CD1c-positive myeloid dendritic cell (primary cell): ENCODE data around the gene RELN.
"Not testable (repeated sequence)": the region's sequence is repeated elsewhere in the genome, so short reads cannot be mapped to it uniquely, and the experiment has no call there.

Experiments
- DNase-seq: peaks from one replicate; pipeline ENCODE4 v3.0.0-alpha.2; 2016; ENCODE audit errors: extremely low spot score

The RELN gene

DNA sequence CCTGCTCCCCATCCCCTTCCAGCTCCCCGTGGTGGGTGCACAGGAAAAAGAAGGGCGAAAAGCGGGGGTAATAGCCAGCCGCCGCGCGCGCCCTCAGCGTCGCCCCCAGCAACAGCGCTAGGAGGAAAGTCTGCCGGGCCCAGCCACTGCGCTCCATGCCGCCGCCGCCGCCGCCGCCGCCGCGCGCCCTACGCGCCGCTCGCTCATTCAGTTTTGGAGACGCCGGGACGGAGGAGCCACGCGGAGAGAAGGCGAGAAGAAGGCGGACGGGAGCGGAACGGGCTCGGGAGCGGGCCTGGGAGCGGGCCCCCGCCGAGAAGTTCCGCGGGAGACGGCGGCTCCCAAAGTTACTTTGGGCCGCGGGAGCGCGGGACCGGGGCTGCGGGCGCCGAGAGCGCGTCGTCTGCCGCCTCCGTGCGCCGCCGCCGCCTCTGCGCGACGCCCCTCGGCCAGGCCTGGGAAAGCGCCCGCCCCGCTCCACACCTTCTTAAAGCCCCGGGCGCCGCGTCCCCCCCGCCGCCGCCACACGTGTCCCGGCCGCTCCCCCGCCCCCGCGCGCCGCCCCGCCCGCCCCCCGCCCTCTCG is at the start of gene RELN:
Gene RELN, minus strand, starts transcription at position 459 of the 585 bp plus-strand sequence. Its CDS starts 302 bp downstream, at position 157.
- no peak for DNase-seq

GRCh38 chr7:104038136-104038535 is 48.7 kb upstream of the RELN start:
- DNase-seq: no peak

DNA sequence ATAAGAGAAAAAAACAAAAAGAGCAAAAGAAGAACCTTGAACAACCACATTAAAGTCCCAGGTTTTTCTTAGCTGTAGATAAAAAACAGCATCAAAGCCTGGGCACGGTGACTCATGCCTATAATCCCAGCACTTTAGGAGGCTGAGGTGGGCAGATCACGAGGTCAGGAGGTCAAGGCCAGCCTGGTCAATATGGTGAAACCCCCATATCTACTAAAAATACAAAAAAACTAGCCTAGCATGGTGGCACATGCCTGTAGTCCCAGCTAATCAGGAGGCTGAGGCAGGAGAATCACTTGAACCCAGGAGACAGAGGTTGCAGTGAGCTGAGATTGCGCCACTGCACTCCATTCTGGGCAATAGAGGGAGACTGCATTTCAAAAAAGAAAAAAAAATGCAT is 47.4 kb upstream of the RELN start:
- DNase-seq: not testable (repeated sequence)

GRCh38 chr7:104035351-104035750 is 45.9 kb upstream of the RELN start:
- DNase-seq: no peak

GRCh38 chr7:104034679-104035078 is 45.2 kb upstream of the RELN start:
- DNase-seq: no peak

DNA sequence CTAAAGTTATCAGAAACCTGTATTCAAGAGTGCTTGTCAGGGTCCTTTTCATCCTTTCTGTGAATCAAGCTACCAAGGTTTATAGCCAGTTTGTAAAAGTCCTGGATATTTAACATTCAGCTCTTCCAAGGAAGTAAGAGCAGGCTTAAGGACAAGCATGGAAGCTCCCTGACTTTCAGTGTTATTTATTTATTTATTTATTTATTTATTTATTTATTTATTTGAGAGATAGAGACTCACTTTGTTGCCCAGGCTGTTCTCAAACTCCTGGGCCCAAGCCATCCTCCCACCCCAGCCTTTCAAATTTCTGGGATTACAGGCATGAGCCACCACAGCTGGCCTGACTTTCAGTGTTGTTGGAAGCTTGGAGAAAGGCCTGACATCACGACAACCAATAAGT is 44.4 kb upstream of the RELN start:
- DNase-seq: no peak

- no peak for DNase-seq
Observed at GRCh38 chr7:104032486-104032885, 43.0 kb upstream of the RELN start.

GRCh38 chr7:104029765-104030164 is 40.3 kb upstream of the RELN start:
- DNase-seq: no peak

GRCh38 chr7:104024632-104025031 is 35.2 kb upstream of the RELN start:
- DNase-seq: no peak

- DNase-seq: no peak
Observed at GRCh38 chr7:104023100-104023499, 33.6 kb upstream of the RELN start.

DNA sequence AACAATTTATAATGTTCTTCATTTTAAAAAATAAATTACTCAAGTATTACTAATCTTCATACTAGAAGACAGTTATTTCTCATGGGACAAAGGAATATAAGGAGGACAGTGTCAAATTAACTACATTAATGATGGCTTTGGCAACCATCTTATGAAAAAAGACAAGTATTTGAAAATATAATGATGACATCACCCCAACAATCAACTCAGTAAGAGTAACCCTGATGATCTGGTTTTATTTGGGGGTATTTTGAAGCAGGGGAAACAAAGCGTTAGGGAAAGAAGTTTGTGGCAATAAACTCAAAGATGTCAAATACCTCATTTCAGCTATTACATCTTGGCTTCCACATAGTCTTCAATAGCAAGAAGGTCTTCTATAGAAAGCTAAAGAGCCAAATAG is 29.0 kb upstream of the RELN start:
- DNase-seq: no peak

GRCh38 chr7:104017001-104017400 is 27.5 kb upstream of the RELN start:
- DNase-seq: no peak

GRCh38 chr7:104012835-104013234 is 23.4 kb upstream of the RELN start:
- DNase-seq: no peak

- no peak for DNase-seq
Observed at GRCh38 chr7:104011829-104012228, 22.4 kb upstream of the RELN start.

GRCh38 chr7:104010052-104010909 is 20.8 kb upstream of the RELN start:
- no peak for DNase-seq

DNA sequence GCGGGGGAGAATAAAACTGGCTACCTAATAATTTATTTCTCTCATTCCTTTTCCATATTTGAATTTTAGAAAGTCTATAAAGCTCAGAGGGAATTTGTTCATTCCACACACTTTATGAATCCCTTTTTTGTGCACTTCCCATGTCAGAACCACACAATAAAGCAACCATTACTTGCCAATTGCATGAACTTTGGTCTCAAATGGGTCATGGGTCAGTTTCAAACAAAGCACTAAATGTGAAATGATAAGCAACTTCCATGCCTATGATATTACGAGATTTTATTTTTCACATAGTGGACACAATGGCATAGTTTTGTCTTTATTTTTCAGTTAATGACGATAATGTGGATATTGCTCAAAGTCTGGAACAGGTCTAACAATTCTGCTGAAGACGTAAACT is 18.6 kb upstream of the RELN start:
- DNase-seq: no peak

DNA sequence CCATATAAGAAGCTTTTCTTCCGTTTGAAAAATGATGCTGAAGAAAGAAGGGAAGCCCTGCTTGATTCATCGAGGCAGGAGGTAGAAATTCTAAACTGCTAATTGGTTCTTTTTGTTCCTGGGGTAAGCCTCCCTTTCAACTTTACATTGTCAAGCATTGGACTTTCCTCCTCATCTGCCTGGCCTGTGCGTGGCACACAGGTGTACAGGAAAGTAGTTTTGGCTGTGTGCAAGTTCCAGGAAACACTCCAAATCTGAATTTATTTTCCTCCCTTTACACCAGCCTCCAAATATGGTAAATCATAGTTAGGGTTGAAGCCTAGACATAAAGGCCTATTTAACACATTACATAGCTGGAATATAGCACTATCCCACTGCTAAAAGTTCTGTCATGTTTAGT is 18.2 kb upstream of the RELN start:
- DNase-seq: no peak

DNA sequence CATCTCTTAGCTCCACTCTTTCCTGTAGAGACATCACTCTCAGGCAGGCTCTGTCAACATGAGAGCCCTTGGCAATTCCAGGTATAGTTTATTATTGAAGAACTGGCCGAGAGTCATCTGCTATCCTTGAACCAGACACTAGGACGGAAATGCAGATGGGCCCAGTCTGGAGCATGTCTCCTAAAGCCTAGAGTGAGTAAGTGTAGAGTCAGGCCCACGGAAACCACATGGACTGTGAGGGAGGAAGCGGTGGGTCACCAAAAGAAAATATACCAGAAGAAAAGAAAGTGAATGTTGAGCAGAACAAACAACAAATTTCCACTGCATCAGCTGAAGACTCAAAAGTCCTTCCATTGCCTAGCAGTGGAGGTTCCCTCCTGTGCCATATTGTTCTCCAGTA is 15.7 kb upstream of the RELN start:
- DNase-seq: no peak

GRCh38 chr7:103996639-103997038 is 7.2 kb upstream of the RELN start:
- no peak for DNase-seq

DNA sequence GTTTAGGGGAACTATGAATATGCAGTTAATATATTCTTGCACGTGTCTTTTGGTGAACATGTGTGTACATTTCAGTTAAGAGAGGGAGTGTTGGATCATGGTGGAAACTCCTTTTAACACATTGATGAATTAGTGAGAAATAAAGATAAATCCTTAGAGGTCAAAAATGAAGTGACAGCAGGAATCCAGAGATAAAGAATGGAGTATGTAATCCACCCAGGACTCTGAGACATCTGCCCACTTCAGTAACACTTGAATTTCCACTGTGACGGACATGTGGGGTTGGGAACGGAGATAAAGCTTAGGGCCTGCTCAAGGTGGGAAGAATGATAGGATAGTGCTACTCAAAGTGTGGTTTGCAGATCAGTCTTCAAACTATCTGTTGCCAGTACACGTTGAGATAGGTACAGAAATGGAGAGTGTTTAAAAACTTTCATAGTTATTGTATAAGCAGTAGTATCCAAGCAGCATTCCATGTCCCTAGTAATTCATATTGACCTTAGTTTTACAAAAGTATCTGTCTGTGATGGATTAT is 6.6 kb upstream of the RELN start:
- no peak for DNase-seq

DNA sequence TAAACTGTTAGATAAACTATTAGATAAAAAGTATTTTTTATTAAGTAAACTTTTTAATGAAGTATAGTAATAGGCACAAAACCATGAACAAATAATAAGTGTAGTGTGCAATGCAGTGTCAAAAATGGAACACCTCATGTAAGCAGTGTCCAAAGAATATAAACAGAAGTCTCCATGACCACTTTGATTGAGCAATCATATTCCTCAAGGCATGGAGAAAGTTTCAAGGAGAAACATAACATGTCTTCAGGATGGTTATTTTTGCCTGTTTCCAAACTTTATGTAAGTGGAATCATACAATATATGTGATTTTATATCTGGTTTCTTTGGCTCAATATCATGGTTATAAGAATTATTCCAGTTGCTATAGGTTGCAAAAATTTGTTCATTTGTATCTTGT is 6.1 kb upstream of the RELN start:
- DNase-seq: no peak

DNA sequence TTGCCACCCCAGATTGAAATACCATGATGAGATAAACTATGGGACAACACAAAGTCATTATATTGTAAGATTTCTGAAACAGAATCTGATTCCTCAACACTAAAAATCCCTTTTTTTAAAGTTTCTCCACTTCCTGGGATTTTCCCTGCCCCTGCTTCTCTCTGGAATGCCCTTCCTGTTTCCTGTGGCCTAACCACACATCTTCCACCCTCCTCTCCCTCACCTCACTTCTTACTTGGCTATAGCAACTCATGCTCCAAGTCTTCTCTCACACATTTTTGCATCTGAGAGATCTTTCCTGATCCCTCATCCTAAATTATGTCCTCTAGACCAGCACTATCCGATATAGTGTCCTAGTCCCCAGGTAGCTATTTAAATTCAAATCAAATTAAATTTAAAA is 4.1 kb upstream of the RELN start:
- DNase-seq: no peak

DNA sequence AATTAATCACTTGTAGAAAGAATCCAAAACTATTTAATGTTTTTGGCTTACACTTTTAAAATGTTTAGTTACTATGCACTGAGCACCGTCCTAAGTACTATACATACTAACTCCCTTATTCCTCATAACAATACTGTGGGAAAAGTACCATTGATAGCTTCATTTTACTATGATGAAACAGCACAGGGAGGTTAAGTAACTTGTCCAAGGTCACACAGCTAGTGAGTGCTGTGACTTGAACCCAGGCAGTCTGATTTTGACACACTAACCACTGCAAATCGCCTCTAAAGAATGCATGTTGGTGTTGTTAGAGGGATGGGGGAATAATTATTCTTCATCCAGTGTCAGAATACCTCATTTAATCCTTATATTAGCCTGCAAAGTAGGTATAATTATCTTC is 1.9 kb upstream of the RELN start:
- no peak for DNase-seq
